Endothelial cell of umbilical vein (primary cell): ENCODE measurements around the gene GATD1. TPM values are rescaled to one million over a fixed set of nuclear protein-coding genes. Genes with fewer than 3 reads are reported as not detected.

Experiments
- BruUV-seq: library from RNA; stranded (reverse); fragments of 400-500 nt; replicated peaks from 2 replicates; lab custom pipeline; 2021; lab: Mats Ljungman, UMichigan
- CTCF ChIA-PET: fragments of 300-600, 350-600 bp; sonication (Branson Sonifier 250); formaldehyde crosslinking; loops from one replicate; lab custom pipeline; 2021; ENCODE audit warnings: antibody characterized with exemption, inconsistent platforms; lab: Charles Lee
- POLR2A ChIA-PET: fragments of 300-600, 350-600 bp; sonication (Branson Sonifier 250); formaldehyde crosslinking; loops from one replicate; lab custom pipeline; 2021; ENCODE audit warnings: antibody characterized with exemption, inconsistent platforms; lab: Charles Lee
- DNase-seq: peaks from one replicate; pipeline ENCODE4 v3.0.0-alpha.2; 2011; ENCODE audit warnings: low read depth, low spot score
- FAIRE-seq: peaks from 2 replicates; lab custom pipeline; 2011; peaks lifted over from hg19 to GRCh38; lab: Jason Lieb, UNC
- H2AFZ ChIP-seq: 2 replicates; pipeline ENCODE4 v1.6.0; 2012; ENCODE audit warnings: low read depth, low read length, control low read depth, inconsistent platforms
- H3K27ac ChIP-seq: 2 replicates; pipeline ENCODE4 v1.5.1; 2011; ENCODE audit warnings: low read depth, mild to moderate bottlenecking, control low read depth, low read length, moderate library complexity; ENCODE audit not compliant: insufficient read depth
- H3K27me3 ChIP-seq, 2 experiments: 2 replicates each; pipeline versions ENCODE4 v1.6.0 to v1.6.1; 2011; ENCODE audit warnings: low read length in 2 of 2, mixed read lengths in 1 of 2; ENCODE audit not compliant: control insufficient read depth in 2 of 2, insufficient read depth in 2 of 2
- H3K36me3 ChIP-seq, 2 experiments: 2 replicates in 1 of 2; 3 replicates in 1 of 2; pipeline ENCODE4 v1.5.1; 2011; ENCODE audit warnings: low read length in 2 of 2, mild to moderate bottlenecking in 1 of 2, moderate library complexity in 1 of 2; ENCODE audit not compliant: control insufficient read depth in 2 of 2, insufficient read depth in 2 of 2; ENCODE audit errors: extremely low read depth in 1 of 2
- H3K4me1 ChIP-seq: 3 replicates; pipeline ENCODE4 v1.5.1; 2011; ENCODE audit warnings: mild to moderate bottlenecking, low read length; ENCODE audit not compliant: control insufficient read depth, insufficient read depth; ENCODE audit errors: extremely low read depth
- H3K4me2 ChIP-seq: 2 replicates; pipeline ENCODE4 v1.6.1; 2011; ENCODE audit warnings: low read length, control low read depth, mixed read lengths; ENCODE audit not compliant: insufficient read depth
- H3K4me3 ChIP-seq, 3 experiments: fragments of 200-600 bp in 1 of 3; sonication (generic), shearing (Covaris generic) in 1 of 3; replicated peaks in 1 of 3; 2 replicates each; pipeline ENCODE4 v1.5.1; 2011 to 2016; ENCODE audit warnings: control low read depth in 3 of 3, low read length in 3 of 3, mild to moderate bottlenecking in 2 of 3, inconsistent platforms in 1 of 3, low read depth in 1 of 3, moderate library complexity in 1 of 3; ENCODE audit not compliant: insufficient read depth in 1 of 3
- H3K79me2 ChIP-seq: 2 replicates; pipeline ENCODE4 v1.6.0; 2012; ENCODE audit warnings: low read length, inconsistent platforms; ENCODE audit not compliant: control insufficient read depth, insufficient read depth
- H3K9ac ChIP-seq: replicated peaks from 2 replicates; pipeline ENCODE3; 2011; ENCODE audit warnings: low read length, control low read depth; ENCODE audit not compliant: insufficient read depth; ENCODE audit errors: extremely low read depth
- H3K9me1 ChIP-seq: replicated peaks from 3 replicates; pipeline ENCODE4 v1.6.0; 2011; ENCODE audit warnings: mild to moderate bottlenecking, low read length; ENCODE audit not compliant: control insufficient read depth, insufficient read depth; ENCODE audit errors: extremely low read depth
- H3K9me3 ChIP-seq: replicated peaks from 2 replicates; pipeline ENCODE4 v1.5.1; 2012; ENCODE audit warnings: low read length, inconsistent platforms; ENCODE audit not compliant: control insufficient read depth, insufficient read depth
- H4K20me1 ChIP-seq: replicated peaks from 2 replicates; pipeline ENCODE3; 2011; ENCODE audit warnings: mild to moderate bottlenecking, low read length; ENCODE audit not compliant: control insufficient read depth, insufficient read depth; ENCODE audit errors: extremely low read depth
- CTCF ChIP-seq, 2 donors: IDR thresholded peaks; 1 replicate in 1 of 2; 2 replicates in 1 of 2; pipeline ENCODE4 v1.5.1; 2011; ENCODE audit warnings: low read length in 2 of 2, mild to moderate bottlenecking in 2 of 2, moderate library complexity in 2 of 2, control low read depth in 1 of 2, inconsistent platforms in 1 of 2, low read depth in 1 of 2; ENCODE audit not compliant: insufficient read depth in 1 of 2; ENCODE audit errors: extremely low read depth in 1 of 2
- EZH2 ChIP-seq: IDR thresholded peaks from 2 replicates; pipeline ENCODE4 v1.6.1; 2012; ENCODE audit warnings: borderline replicate concordance, low read depth, mild to moderate bottlenecking, moderate library complexity, low read length, inconsistent platforms; ENCODE audit not compliant: severe bottlenecking
- FOS ChIP-seq: IDR thresholded peaks from 2 replicates; pipeline ENCODE4 v1.6.1; 2011; ENCODE audit warnings: mild to moderate bottlenecking, low read length, moderate library complexity, borderline replicate concordance; ENCODE audit not compliant: insufficient read depth
- GATA2 ChIP-seq: IDR thresholded peaks from 2 replicates; pipeline ENCODE4 v1.7.0; 2011; ENCODE audit warnings: low read depth, mild to moderate bottlenecking, moderate library complexity, mixed read lengths, low read length; ENCODE audit not compliant: insufficient read length, insufficient read depth
- JUN ChIP-seq: IDR thresholded peaks from 2 replicates; pipeline ENCODE4 v1.6.1; 2011; ENCODE audit warnings: borderline replicate concordance, low read depth; ENCODE audit not compliant: insufficient read length, insufficient read depth
- MYC ChIP-seq: IDR thresholded peaks from one replicate; pipeline ENCODE4 v1.6.1; 2011; ENCODE audit warnings: mild to moderate bottlenecking, low read depth, low read length
- POLR2A ChIP-seq: IDR thresholded peaks from 2 replicates; pipeline ENCODE4 v1.6.1; 2012; ENCODE audit warnings: low read depth, mild to moderate bottlenecking, control low read depth, low read length
- POLR2AphosphoS5 ChIP-seq: IDR thresholded peaks from 2 replicates; pipeline ENCODE4 v1.6.1; 2012; ENCODE audit warnings: low read depth, mild to moderate bottlenecking, control low read depth, low read length, moderate library complexity; ENCODE audit not compliant: insufficient read depth
- dilution Hi-C: fragments of 300-500 bp; cut with MboI; formaldehyde crosslinking; loops from one replicate; pipeline ENCODE4 v1.15.0; 2019; ENCODE audit warnings: low sequenced_read_pairs; ENCODE audit not compliant: extremely low pct_ligation_motif_present
- intact Hi-C: fragments of 100-400 bp; cut with micrococcal nuclease; formaldehyde crosslinking; loops from one replicate; pipeline ENCODE4 v1.10.0; 2022
- polyA plus RNA-seq, 4 experiments: library from polyadenylated mRNA; depleted of rRNA in 3 of 4; stranded (reverse) in 3 of 4; unstranded in 1 of 4; fragments of >200 nt; gene quantifications; 2 replicates each; pipeline versions ENCODE4 v1.2.1 to v1.2.3, GENCODE V29; 2011 to 2012; ENCODE audit warnings: missing spikeins in 1 of 4
- total RNA-seq: library from RNA; stranded (reverse); gene quantifications from 2 replicates; pipeline ENCODE4 v1.2.3, GENCODE V29; 2021

Gene GATD1
- total and polyA plus RNA-seq, 2 donors (not counting 3 experiments of a cell fraction or from before 2014, with no cell fraction given), result 70.6 to 83.1 TPM

DNA sequence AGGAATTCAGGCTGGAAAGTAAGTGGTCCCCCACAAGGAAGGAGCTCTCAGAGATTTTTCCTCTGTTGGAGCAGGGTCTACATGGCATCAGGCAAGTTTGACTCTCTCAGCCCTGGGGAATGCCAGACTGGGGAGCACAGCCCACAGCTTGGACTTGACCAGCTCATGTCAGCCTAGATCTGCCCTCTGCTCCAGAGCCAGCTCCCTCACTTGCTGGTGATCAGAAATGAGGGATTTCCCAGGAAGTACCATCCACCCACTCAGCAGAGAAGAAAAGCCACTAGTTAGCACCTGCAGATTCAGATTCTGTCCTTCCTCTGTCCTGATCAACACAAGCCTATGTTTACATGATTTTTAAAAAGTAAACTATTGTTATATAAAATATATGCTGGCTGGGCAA is 17.1 kb downstream of the GATD1 start:
- Histone ChIP-seq H3K27ac (no peak overlapping the region), H3K4me3 (no peak overlapping the region), H2AFZ (no peak overlapping the region), H4K20me1 (no peaks in the 10 kb centered on the region), H3K9me3 (no peaks in the 10 kb centered on the region), H3K4me1 (no peaks in the 10 kb centered on the region), H3K4me2 (no peak overlapping the region), H3K36me3 (peaks cover 18 to 42% of the 10 kb centered on the region in 2 experiments), H3K79me2 (peaks cover 17% of the 10 kb centered on the region), H3K9me1 (no peaks in the 10 kb centered on the region), H3K27me3 (no peaks in the 10 kb centered on the region), H3K9ac (no peak overlapping the region)
- ChIA-PET POLR2A (no interaction called here), CTCF (interaction anchor here (1.3 to 2.3 kb wide), 2 partner anchors 10 to 12 kb away, joined by 3 to 10 read pairs; partner anchors contain the start of gene TALDO1)
- TF ChIP-seq MYC, result no peak
- no peak for TF ChIP-seq POLR2A
- no peak for DNase-seq
- dilution Hi-C loops, result no loop called here
- no peak for FAIRE-seq
- intact Hi-C loops, result no loop called here
- no TSS peak for BruUV-seq

DNA sequence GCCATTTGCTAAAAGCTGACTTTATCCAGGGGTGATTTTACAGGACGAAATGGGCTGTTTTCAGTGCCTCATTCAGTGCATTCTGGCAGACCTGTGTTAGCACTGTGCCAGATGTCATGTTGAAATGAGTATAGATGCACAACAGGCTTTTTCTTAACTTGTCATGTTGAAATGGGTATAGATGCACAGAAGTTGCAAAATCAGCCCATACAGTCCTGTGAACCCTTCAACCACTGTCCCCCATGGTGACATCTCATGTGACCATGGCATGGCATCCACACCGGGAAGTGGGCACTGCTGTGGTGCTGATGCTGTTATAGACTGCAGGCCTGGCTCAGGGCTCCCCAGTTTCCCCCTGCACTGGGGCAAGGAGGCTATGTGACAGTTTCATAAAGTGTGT is 27.6 kb downstream of the GATD1 start:
- H3K9me1 ChIP-seq, result no peaks in the 10 kb centered on the region
- no TSS peak for BruUV-seq
- H3K79me2 ChIP-seq, result peaks cover 66% of the 10 kb centered on the region
- H3K4me1 ChIP-seq, result peaks cover 17% of the 10 kb centered on the region
- no peaks in the 10 kb centered on the region for H3K36me3 ChIP-seq
- H3K27me3 ChIP-seq, result no peaks in the 10 kb centered on the region
- H4K20me1 ChIP-seq, result no peaks in the 10 kb centered on the region
- intact Hi-C loops (loop anchor here (2.0 kb wide), 1 partner anchor 27 kb away; the partner anchor contains the start of gene GATD1), dilution Hi-C loops (no loop called here)
- H3K9ac ChIP-seq, result no peak overlapping the region
- H2AFZ ChIP-seq, result no peak overlapping the region
- H3K4me2 ChIP-seq, result no peak overlapping the region
- CTCF ChIA-PET, result interaction anchor here (1.2 to 5.6 kb wide), 3 partner anchors 10 to 34 kb away, joined by 3 to 26 read pairs (median 6); no protein-coding TSS in a partner anchor
- TF ChIP-seq JUN (no peak), EZH2 (no peak), POLR2AphosphoS5 (no peak), GATA2 (no peak), POLR2A (no peak), FOS (no peak), CTCF (IDR thresholded peaks at IDR 0.05; ENCODE audit: extremely low read depth in 1 of 2, insufficient read depth in 1 of 2, low read depth in 1 of 2, low read length in 2 of 2) (no peak), MYC (no peak)
- DNase-seq (no peak), FAIRE-seq (no peak)
- POLR2A ChIA-PET, result no interaction called here
- H3K9me3 ChIP-seq, result no peaks in the 10 kb centered on the region
- no peak overlapping the region for H3K27ac ChIP-seq
- H3K4me3 ChIP-seq, result no peak overlapping the region
